GM04504 (cell line): ENCODE data around the gene PRAMEF26.
"Not testable (repeated sequence)": the region's sequence is repeated elsewhere in the genome, so short reads cannot be mapped to it uniquely, and the experiment has no call there.

Experiments used
- DNase-seq: peaks from one replicate; pipeline ENCODE4 v3.0.0-alpha.2; 2012; ENCODE audit warnings: low read depth

PRAMEF26 gene

GRCh38 chr1:13155909-13156308, at the start of gene PRAMEF26:
PRAMEF26 (minus strand) TSS chr1:13156009; CDS start chr1:13153095, 2,914 bp downstream.
- not testable (repeated sequence) for DNase-seq

GRCh38 chr1:13201309-13201708, 45.5 kb upstream of the PRAMEF26 start, which contains the start of gene PRAMEF13:
PRAMEF13 (minus strand) TSS chr1:13201409; CDS start chr1:13199589, 1,820 bp downstream.
- DNase-seq, result not testable (repeated sequence)

GRCh38 chr1:13171548-13171947, 15.7 kb upstream of the PRAMEF26 start, which contains the start of gene PRAMEF9:
PRAMEF9 (plus strand) TSS chr1:13171848; CDS start chr1:13175281, 3,433 bp downstream.
- DNase-seq, result not testable (repeated sequence)

GRCh38 chr1:13165531-13165930, 9.7 kb upstream of the PRAMEF26 start, which contains the start of gene HNRNPCL4:
HNRNPCL4 (minus strand) TSS chr1:13165631; CDS start chr1:13165467, 164 bp downstream.
- not testable (repeated sequence) for DNase-seq

- DNase-seq, result not testable (repeated sequence)
Measured at GRCh38 chr1:13116754-13117153, 39.1 kb downstream of the PRAMEF26 start, which contains the start of gene HNRNPCL2. HNRNPCL2 (minus strand) TSS chr1:13116854; CDS start chr1:13116400, 454 bp downstream.
